PFSK-1 (cell line): ENCODE data around the gene OMA1.

Source experiments
- POLR2AphosphoS5 ChIP-seq: IDR thresholded peaks from 2 replicates; pipeline ENCODE4 v1.6.1; 2012; ENCODE audit warnings: low read depth, mild to moderate bottlenecking, control low read depth, low read length, moderate library complexity
- REST ChIP-seq, 2 experiments: IDR thresholded peaks; 2 replicates each; pipeline versions ENCODE4 v1.6.1 to v1.8.0; 2011 to 2012; ENCODE audit warnings: low read depth in 2 of 2, low read length in 2 of 2, control low read depth in 1 of 2, inconsistent platforms in 1 of 2, mild to moderate bottlenecking in 1 of 2, moderate library complexity in 1 of 2; ENCODE audit not compliant: insufficient read depth in 1 of 2

- TF ChIP-seq REST (IDR thresholded peaks at IDR 0.05; ENCODE audit: insufficient read depth in 1 of 2, low read depth in 2 of 2, low read length in 2 of 2) (no peak), POLR2AphosphoS5 (no peak)
Observed at GRCh38 chr1:58529284-58529683, 17.2 kb downstream of the OMA1 start.
